Measurements from ENCODE around the gene PAPPA. TPM values are rescaled to one million over a fixed set of nuclear protein-coding genes. Genes with fewer than 3 reads are reported as not detected.

PAPPA gene
- total RNA-seq, 1 donor from 2014 or later, result 2.9 TPM

GRCh38 chr9:116303886-116304538 is 150.4 kb downstream of the PAPPA start:
- no peaks in the 10 kb centered on the region for H3K27me3 Mint-ChIP-seq (ENCODE audit: low read depth)
- no peaks in the 10 kb centered on the region for H3K9me3 Mint-ChIP-seq
- peaks cover 5% of the 10 kb centered on the region for H3K4me1 Mint-ChIP-seq
- H3K4me3 Mint-ChIP-seq, result no peak overlapping the region
- no peaks in the 10 kb centered on the region for H3K36me3 Mint-ChIP-seq
- DNase-seq (ENCODE audit: low spot score in 2 of 2, unreplicated experiment in 2 of 2), result no peak
- no peak for TF ChIP-seq CTCF (IDR thresholded peaks at IDR 0.05; ENCODE audit: unreplicated experiment)
- H3K27ac Mint-ChIP-seq, result no peak overlapping the region

- TF ChIP-seq CTCF (IDR thresholded peaks at IDR 0.05; ENCODE audit: unreplicated experiment), result no peak
- Mint-ChIP-seq H3K4me1 (peaks cover 5% of the 10 kb centered on the region), H3K36me3 (no peaks in the 10 kb centered on the region), H3K9me3 (no peaks in the 10 kb centered on the region), H3K4me3 (no peak overlapping the region), H3K27me3 (ENCODE audit: low read depth) (no peaks in the 10 kb centered on the region), H3K27ac (no peak overlapping the region)
- no peak for DNase-seq (ENCODE audit: low spot score in 2 of 2, unreplicated experiment in 2 of 2)
Measured at GRCh38 chr9:116304761-116305160, 151.2 kb downstream of the PAPPA start.

- no peak overlapping the region for H3K4me3 Mint-ChIP-seq
- peaks cover 5% of the 10 kb centered on the region for H3K4me1 Mint-ChIP-seq
- no peaks in the 10 kb centered on the region for H3K36me3 Mint-ChIP-seq
- no peak for DNase-seq (ENCODE audit: low spot score in 2 of 2, unreplicated experiment in 2 of 2)
- H3K9me3 Mint-ChIP-seq, result no peaks in the 10 kb centered on the region
- no peaks in the 10 kb centered on the region for H3K27me3 Mint-ChIP-seq (ENCODE audit: low read depth)
- no peak overlapping the region for H3K27ac Mint-ChIP-seq
- TF ChIP-seq CTCF (IDR thresholded peaks at IDR 0.05; ENCODE audit: unreplicated experiment), result no peak
Measured at GRCh38 chr9:116308076-116308475, 154.5 kb downstream of the PAPPA start.

GRCh38 chr9:116309900-116310611 is 156.5 kb downstream of the PAPPA start:
- DNase-seq (ENCODE audit: low spot score in 2 of 2, unreplicated experiment in 2 of 2), result no peak
- Mint-ChIP-seq H3K9me3 (no peaks in the 10 kb centered on the region), H3K4me1 (peaks cover 5% of the 10 kb centered on the region), H3K27me3 (ENCODE audit: low read depth) (no peaks in the 10 kb centered on the region), H3K4me3 (no peak overlapping the region), H3K27ac (no peak overlapping the region), H3K36me3 (no peaks in the 10 kb centered on the region)
- no peak for TF ChIP-seq CTCF (IDR thresholded peaks at IDR 0.05; ENCODE audit: unreplicated experiment)

GRCh38 chr9:116312221-116312620 is 158.6 kb downstream of the PAPPA start:
- Mint-ChIP-seq H3K4me3 (no peak overlapping the region), H3K27ac (no peak overlapping the region), H3K9me3 (no peaks in the 10 kb centered on the region), H3K36me3 (no peaks in the 10 kb centered on the region), H3K4me1 (peaks cover 5% of the 10 kb centered on the region), H3K27me3 (ENCODE audit: low read depth) (no peaks in the 10 kb centered on the region)
- no peak for DNase-seq (ENCODE audit: low spot score in 2 of 2, unreplicated experiment in 2 of 2)
- no peak for TF ChIP-seq CTCF (IDR thresholded peaks at IDR 0.05; ENCODE audit: unreplicated experiment)

All from mesothelial cell of epicardium (in vitro differentiated cells).